ENCODE measurements around the gene GALNT6.

GALNT6 gene

GRCh38 chr12:51368640-51369517, 22.3 kb downstream of the GALNT6 start:
- Histone ChIP-seq H3K9me3 (ENCODE audit: control insufficient read depth in 2 of 2, low read length in 2 of 2) (no peaks in the 10 kb centered on the region), H3K4me3 (ENCODE audit: low read length in 2 of 2) (no peak overlapping the region), H3K4me1 (ENCODE audit: control insufficient read depth, insufficient read depth, low read length) (peaks cover 4% of the 10 kb centered on the region), H3K9ac (ENCODE audit: low read length in 2 of 2) (no peak overlapping the region), H3K27ac (ENCODE audit: low read length) (no peak overlapping the region), H3K36me3 (ENCODE audit: control insufficient read depth in 2 of 2, insufficient read depth in 2 of 2, low read length in 2 of 2) (no peaks in the 10 kb centered on the region), H3K27me3 (ENCODE audit: control insufficient read depth in 1 of 2, insufficient read depth in 2 of 2, low read length in 2 of 2) (no peaks in the 10 kb centered on the region)

DNA sequence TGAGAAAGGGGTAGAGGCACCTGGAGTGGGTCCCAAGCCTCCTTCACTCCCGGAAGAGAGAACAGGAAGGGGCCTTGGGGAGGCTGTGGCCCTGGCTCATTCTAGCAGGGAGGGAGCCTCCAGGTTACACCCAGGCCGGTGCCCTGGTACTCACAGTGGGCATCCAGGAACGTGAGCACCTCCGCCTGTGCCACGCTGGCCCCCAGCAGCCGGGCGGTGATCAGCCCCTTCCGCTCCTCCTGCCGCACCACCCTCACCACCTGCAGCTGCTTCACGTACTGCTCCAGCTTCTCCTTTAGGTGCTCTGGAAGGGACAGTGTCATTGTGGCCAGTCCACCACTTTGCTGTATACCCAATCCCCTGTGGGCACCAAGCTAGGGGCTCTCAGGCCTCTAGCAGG, 25.9 kb downstream of the GALNT6 start:
- H3K4me1 ChIP-seq (ENCODE audit: control insufficient read depth, insufficient read depth, low read length): no peaks in the 10 kb centered on the region
- no peak overlapping the region for H3K4me3 ChIP-seq (ENCODE audit: low read length in 2 of 2)
- no peak overlapping the region for H3K9ac ChIP-seq (ENCODE audit: low read length in 2 of 2)
- H3K9me3 ChIP-seq (ENCODE audit: control insufficient read depth in 2 of 2, low read length in 2 of 2): no peaks in the 10 kb centered on the region
- no peak overlapping the region for H3K27ac ChIP-seq (ENCODE audit: low read length)
- no peaks in the 10 kb centered on the region for H3K36me3 ChIP-seq (ENCODE audit: control insufficient read depth in 2 of 2, insufficient read depth in 2 of 2, low read length in 2 of 2)
- peaks cover 0 to 2% of the 10 kb centered on the region in 2 donors for H3K27me3 ChIP-seq (ENCODE audit: control insufficient read depth in 1 of 2, insufficient read depth in 2 of 2, low read length in 2 of 2)

GRCh38 chr12:51364001-51364400, 27.2 kb downstream of the GALNT6 start:
- Histone ChIP-seq H3K27me3 (ENCODE audit: control insufficient read depth in 1 of 2, insufficient read depth in 2 of 2, low read length in 2 of 2) (peaks cover 0 to 4% of the 10 kb centered on the region in 2 donors), H3K27ac (ENCODE audit: low read length) (no peak overlapping the region), H3K9me3 (ENCODE audit: control insufficient read depth in 2 of 2, low read length in 2 of 2) (no peaks in the 10 kb centered on the region), H3K4me1 (ENCODE audit: control insufficient read depth, insufficient read depth, low read length) (no peaks in the 10 kb centered on the region), H3K36me3 (ENCODE audit: control insufficient read depth in 2 of 2, insufficient read depth in 2 of 2, low read length in 2 of 2) (no peaks in the 10 kb centered on the region), H3K4me3 (ENCODE audit: low read length in 2 of 2) (no peak overlapping the region), H3K9ac (ENCODE audit: low read length in 2 of 2) (no peak overlapping the region)

- no peaks in the 10 kb centered on the region for H3K4me1 ChIP-seq (ENCODE audit: control insufficient read depth, insufficient read depth, low read length)
- H3K9me3 ChIP-seq (ENCODE audit: control insufficient read depth in 2 of 2, low read length in 2 of 2): no peaks in the 10 kb centered on the region
- H3K27ac ChIP-seq (ENCODE audit: low read length): no peak overlapping the region
- peaks cover 0 to 4% of the 10 kb centered on the region in 2 donors for H3K27me3 ChIP-seq (ENCODE audit: control insufficient read depth in 1 of 2, insufficient read depth in 2 of 2, low read length in 2 of 2)
- H3K36me3 ChIP-seq (ENCODE audit: control insufficient read depth in 2 of 2, insufficient read depth in 2 of 2, low read length in 2 of 2): no peaks in the 10 kb centered on the region
- no peak overlapping the region for H3K4me3 ChIP-seq (ENCODE audit: low read length in 2 of 2)
- H3K9ac ChIP-seq (ENCODE audit: low read length in 2 of 2): no peak overlapping the region
Observed at GRCh38 chr12:51362747-51363342, 28.4 kb downstream of the GALNT6 start.

DNA sequence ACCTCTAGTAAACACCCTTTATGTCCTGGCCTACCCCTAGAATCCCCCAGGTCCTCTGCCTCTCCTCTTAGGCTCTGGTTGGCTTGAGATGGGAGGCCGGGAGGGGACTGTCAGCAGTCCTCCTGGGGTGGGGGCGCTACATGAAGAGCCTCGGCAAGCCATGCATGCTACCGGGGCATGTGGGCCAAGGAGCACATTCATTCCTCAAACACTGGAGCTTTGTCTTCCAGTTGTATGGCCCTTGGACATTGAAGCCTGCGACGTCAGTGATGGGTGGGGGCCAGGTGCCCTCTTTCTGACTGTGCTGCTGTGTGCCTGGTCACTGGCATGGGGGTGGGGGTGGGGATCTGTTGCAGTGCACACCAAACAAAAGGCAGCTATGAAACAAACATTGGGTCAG, 28.9 kb downstream of the GALNT6 start:
- Histone ChIP-seq H3K36me3 (ENCODE audit: control insufficient read depth in 2 of 2, insufficient read depth in 2 of 2, low read length in 2 of 2) (no peaks in the 10 kb centered on the region), H3K9ac (ENCODE audit: low read length in 2 of 2) (no peak overlapping the region), H3K9me3 (ENCODE audit: control insufficient read depth in 2 of 2, low read length in 2 of 2) (no peaks in the 10 kb centered on the region), H3K4me3 (ENCODE audit: low read length in 2 of 2) (no peak overlapping the region), H3K4me1 (ENCODE audit: control insufficient read depth, insufficient read depth, low read length) (no peaks in the 10 kb centered on the region), H3K27ac (ENCODE audit: low read length) (no peak overlapping the region), H3K27me3 (ENCODE audit: control insufficient read depth in 1 of 2, insufficient read depth in 2 of 2, low read length in 2 of 2) (peaks cover 0 to 6% of the 10 kb centered on the region in 2 donors)

DNA sequence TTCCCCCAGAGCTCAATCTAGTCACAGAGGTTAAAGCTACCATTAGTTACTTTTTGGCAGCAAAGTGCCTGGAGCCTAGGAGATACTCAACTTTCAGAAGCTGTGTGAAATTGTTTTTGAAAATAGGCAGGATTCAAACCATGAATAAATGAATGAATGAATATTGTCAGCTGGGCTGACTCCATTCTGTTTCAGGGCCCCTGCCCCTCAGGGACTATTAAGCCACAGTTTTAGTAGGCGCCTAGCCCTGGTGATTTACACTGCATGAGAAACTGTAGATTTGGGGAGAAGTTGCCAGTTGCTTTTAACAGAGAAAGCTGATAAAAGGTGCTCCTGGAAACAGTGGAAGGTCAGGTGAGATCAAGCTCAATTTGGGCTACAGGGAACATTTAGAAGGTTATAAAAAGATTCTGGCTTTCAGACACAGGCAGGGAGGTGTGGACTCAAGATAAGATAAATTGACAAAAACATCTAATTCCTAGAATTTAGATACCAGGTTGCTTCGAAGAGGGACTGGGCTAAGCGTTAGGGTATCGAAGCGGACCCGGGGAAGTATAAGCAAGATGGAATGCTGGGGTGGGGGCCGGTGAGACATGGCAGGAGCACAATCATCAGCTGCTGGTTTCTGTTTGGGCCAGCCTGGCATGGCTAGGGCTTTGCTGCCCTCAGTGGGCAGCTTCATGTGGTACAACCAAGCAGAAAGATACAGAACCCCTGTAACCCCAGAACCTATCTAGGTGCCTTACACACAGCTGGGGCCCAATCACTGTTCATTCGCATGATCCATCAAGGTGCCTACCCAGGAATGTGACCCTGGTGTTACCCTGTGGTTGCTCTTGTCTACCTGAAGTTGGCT, 29.8 kb downstream of the GALNT6 start:
- H3K4me1 ChIP-seq (ENCODE audit: control insufficient read depth, insufficient read depth, low read length): no peaks in the 10 kb centered on the region
- no peaks in the 10 kb centered on the region for H3K36me3 ChIP-seq (ENCODE audit: control insufficient read depth in 2 of 2, insufficient read depth in 2 of 2, low read length in 2 of 2)
- no peak overlapping the region for H3K9ac ChIP-seq (ENCODE audit: low read length in 2 of 2)
- H3K27ac ChIP-seq (ENCODE audit: low read length): no peak overlapping the region
- H3K9me3 ChIP-seq (ENCODE audit: control insufficient read depth in 2 of 2, low read length in 2 of 2): no peaks in the 10 kb centered on the region
- no peak overlapping the region for H3K4me3 ChIP-seq (ENCODE audit: low read length in 2 of 2)
- peaks cover 0 to 7% of the 10 kb centered on the region in 2 donors for H3K27me3 ChIP-seq (ENCODE audit: control insufficient read depth in 1 of 2, insufficient read depth in 2 of 2, low read length in 2 of 2)

DNA sequence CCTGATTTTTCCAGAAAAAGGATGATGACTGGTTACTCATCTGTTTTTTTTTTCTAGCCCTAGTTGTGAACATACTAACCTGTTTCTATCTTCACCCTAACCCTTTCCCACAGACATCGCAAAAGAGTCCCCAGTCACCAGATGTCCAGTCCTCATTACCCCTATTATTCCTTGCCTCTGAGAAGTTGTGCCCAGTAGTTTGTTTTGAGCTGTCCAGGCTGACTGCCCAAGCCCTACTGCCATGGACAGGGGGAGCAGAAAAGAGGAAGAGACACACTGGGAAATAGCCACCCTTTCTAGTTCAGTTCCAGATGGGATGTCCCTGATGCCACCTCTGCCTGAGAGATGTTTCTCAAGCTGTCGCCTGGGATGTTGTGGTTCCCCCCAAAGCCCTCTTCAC, 30.9 kb downstream of the GALNT6 start:
- Histone ChIP-seq H3K4me1 (ENCODE audit: control insufficient read depth, insufficient read depth, low read length) (no peaks in the 10 kb centered on the region), H3K27me3 (ENCODE audit: control insufficient read depth in 1 of 2, insufficient read depth in 2 of 2, low read length in 2 of 2) (peaks cover 0 to 7% of the 10 kb centered on the region in 2 donors), H3K27ac (ENCODE audit: low read length) (no peak overlapping the region), H3K9me3 (ENCODE audit: control insufficient read depth in 2 of 2, low read length in 2 of 2) (no peaks in the 10 kb centered on the region), H3K36me3 (ENCODE audit: control insufficient read depth in 2 of 2, insufficient read depth in 2 of 2, low read length in 2 of 2) (no peaks in the 10 kb centered on the region), H3K9ac (ENCODE audit: low read length in 2 of 2) (no peak overlapping the region), H3K4me3 (ENCODE audit: low read length in 2 of 2) (no peak overlapping the region)

DNA sequence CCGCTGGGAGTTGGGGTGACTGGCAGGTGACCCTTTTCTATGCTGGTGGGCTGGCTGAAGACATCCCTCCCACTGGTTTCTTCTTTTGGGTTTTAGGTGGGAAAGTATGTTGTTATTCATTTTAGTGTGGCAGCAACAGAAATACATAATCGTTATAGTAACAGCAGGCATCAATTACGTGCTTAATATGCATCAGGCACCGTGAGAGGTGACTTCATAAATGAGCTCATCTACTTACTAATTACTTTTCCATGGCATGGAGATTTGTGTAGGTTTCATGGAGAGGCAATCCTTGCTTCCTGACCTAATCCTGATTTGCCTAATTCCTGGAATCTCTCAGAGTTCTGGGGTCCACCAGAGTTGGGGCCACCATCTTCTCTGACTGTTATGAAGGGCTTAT, 31.4 kb downstream of the GALNT6 start:
- peaks cover 0 to 7% of the 10 kb centered on the region in 2 donors for H3K27me3 ChIP-seq (ENCODE audit: control insufficient read depth in 1 of 2, insufficient read depth in 2 of 2, low read length in 2 of 2)
- H3K36me3 ChIP-seq (ENCODE audit: control insufficient read depth in 2 of 2, insufficient read depth in 2 of 2, low read length in 2 of 2): no peaks in the 10 kb centered on the region
- H3K4me3 ChIP-seq (ENCODE audit: low read length in 2 of 2): no peak overlapping the region
- no peaks in the 10 kb centered on the region for H3K4me1 ChIP-seq (ENCODE audit: control insufficient read depth, insufficient read depth, low read length)
- no peaks in the 10 kb centered on the region for H3K9me3 ChIP-seq (ENCODE audit: control insufficient read depth in 2 of 2, low read length in 2 of 2)
- no peak overlapping the region for H3K27ac ChIP-seq (ENCODE audit: low read length)
- no peak overlapping the region for H3K9ac ChIP-seq (ENCODE audit: low read length in 2 of 2)

DNA sequence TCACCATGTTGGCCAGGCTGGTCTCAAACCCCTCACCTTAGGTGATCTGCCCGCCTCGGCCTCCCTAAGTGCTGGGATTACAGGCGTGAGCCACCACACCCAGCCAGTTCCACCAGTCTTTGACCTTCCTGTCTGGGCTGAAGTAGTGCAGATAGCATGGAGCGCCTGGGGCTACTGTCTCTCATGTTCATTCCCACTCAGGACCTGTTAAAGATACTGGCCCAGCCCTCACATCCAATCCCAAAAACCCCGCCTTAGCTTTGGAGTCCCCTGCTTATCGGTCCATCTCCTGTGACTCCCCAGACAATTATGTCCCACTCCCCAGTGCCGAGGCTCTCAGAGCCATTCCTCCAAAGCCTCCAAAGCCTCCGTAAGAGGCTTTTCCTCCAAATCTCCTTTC, 32.7 kb downstream of the GALNT6 start:
- H3K4me1 ChIP-seq (ENCODE audit: control insufficient read depth, insufficient read depth, low read length): no peaks in the 10 kb centered on the region
- no peaks in the 10 kb centered on the region for H3K9me3 ChIP-seq (ENCODE audit: control insufficient read depth in 2 of 2, low read length in 2 of 2)
- no peaks in the 10 kb centered on the region for H3K36me3 ChIP-seq (ENCODE audit: control insufficient read depth in 2 of 2, insufficient read depth in 2 of 2, low read length in 2 of 2)
- H3K4me3 ChIP-seq (ENCODE audit: low read length in 2 of 2): no peak overlapping the region
- peaks cover 0 to 7% of the 10 kb centered on the region in 2 donors for H3K27me3 ChIP-seq (ENCODE audit: control insufficient read depth in 1 of 2, insufficient read depth in 2 of 2, low read length in 2 of 2)
- no peak overlapping the region for H3K9ac ChIP-seq (ENCODE audit: low read length in 2 of 2)
- no peak overlapping the region for H3K27ac ChIP-seq (ENCODE audit: low read length)

DNA sequence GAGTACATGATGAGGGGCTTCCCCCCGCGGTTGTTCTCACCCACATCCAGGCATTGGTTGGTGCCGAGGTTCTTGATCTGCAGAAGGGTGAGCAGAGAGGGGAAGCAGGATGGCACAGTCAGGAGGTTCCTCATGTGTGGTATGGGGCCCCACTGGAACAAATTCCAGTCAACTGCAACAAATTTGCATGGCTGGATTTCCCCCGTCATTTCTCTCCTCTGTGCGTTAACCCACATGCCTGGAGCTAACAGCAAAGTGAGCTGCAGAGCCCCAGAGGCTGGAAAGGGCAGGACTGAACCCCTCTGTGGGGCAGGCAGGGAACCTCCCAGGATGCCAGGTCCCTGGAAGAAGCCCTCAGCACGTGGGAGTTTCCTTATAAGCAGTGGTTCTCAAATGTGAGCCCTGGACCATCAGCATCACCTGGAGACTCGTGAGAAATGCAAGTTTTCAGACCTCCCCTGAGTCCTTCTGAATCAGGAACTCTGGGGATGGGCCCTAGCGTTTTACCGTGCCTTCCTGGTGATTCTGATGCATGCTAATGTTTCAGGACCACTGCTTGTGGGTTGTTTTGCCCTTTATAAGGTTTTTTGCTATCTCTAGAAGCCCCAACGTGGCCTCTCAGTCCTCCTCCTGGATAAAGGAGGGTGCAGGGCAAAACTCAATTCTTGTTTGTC, 33.7 kb downstream of the GALNT6 start:
- Histone ChIP-seq H3K9ac (ENCODE audit: low read length in 2 of 2) (no peak overlapping the region), H3K36me3 (ENCODE audit: control insufficient read depth in 2 of 2, insufficient read depth in 2 of 2, low read length in 2 of 2) (no peaks in the 10 kb centered on the region), H3K9me3 (ENCODE audit: control insufficient read depth in 2 of 2, low read length in 2 of 2) (no peaks in the 10 kb centered on the region), H3K27ac (ENCODE audit: low read length) (no peak overlapping the region), H3K4me1 (ENCODE audit: control insufficient read depth, insufficient read depth, low read length) (no peaks in the 10 kb centered on the region), H3K27me3 (ENCODE audit: control insufficient read depth in 1 of 2, insufficient read depth in 2 of 2, low read length in 2 of 2) (peaks cover 0 to 7% of the 10 kb centered on the region in 2 donors), H3K4me3 (ENCODE audit: low read length in 2 of 2) (no peak overlapping the region)
